GM21825 (cell line): ENCODE measurements around the gene ARNT2.

Experiments
- ATAC-seq: cut with Tn5 transposase; IDR thresholded peaks from one replicate; pipeline ENCODE4 v1.9.1; 2021; ENCODE audit warnings: mild to moderate bottlenecking, moderate library complexity; ENCODE audit not compliant: unreplicated experiment

ARNT2 gene

DNA sequence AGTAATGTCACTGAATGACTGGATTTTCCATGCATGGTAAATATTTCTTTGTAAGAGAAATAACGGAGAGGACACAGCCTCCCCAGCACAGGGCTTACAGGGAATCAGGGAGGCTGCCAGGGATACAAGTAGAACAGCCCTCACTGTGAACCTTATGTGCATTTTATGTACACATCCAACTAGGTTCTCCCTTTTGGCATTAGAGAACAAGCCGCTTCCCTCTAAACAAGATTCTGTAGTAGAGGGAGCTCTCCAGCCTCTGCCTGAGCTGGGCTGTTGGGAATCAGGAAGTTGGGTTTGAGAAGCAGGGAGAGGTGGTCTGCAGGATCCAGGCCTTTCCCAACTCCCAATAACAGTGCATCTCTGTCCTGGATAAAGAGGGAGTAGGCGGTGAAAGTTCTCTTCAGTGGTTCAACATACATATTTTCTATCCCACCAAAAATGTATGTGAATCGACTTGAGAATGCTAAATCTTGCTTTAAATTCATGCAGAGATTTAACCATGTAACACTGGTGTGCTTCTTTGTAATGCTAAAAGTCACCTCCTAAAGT is 83.7 kb downstream of the ARNT2 start:
- ATAC-seq: no peak

DNA sequence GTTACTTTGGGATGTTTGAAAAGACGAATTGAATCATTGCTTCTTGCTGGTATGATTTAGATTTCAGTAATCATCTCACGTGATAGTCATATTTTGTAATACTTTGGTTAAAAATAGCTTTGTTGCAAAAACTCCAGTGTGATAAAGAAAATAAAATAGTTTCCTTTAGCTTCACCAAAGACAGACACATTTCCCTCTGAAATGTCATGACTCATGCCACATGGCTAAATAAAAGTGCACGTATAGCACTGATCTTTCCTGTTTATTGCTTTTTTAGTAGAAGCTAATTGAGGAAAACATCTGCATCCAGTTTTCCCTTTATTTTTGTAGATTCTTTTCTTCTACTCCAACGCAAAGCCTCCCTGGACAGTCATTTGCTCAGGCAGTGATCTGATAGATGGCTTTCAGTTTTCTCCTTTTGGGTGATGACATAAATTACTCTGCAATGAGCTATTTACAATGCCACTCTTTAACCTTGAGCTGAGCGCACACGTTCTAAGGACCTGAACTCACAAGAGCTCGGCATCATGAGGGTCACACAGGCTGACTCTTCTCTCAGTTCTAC is 84.9 kb downstream of the ARNT2 start:
- no peak for ATAC-seq

DNA sequence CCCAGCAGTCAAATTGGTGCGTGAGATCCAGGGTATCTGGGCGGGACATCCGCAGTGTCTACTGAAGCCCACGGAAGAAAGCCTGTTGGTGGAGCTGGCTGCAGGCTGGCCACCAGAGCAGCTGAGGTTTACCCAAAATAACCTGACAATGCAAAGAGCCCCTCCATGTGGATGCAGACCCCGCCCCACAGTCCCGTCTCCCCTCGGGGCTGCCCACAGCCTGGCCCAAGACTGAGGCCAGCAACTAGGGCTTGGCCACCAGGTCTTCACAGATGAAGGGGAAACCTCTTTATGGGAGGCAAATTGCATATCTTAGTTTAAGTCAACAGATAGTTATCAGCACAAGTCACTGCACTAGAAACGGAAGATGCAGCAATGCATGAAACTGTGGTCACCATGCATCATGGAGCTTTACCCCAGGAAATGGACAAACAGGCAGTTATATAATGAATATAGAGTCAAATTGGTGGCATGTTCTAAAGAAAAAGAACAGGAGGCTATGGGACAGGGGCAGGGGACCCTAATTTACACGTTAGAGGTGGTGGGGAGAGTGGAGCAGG is 86.3 kb downstream of the ARNT2 start:
- ATAC-seq: no peak

DNA sequence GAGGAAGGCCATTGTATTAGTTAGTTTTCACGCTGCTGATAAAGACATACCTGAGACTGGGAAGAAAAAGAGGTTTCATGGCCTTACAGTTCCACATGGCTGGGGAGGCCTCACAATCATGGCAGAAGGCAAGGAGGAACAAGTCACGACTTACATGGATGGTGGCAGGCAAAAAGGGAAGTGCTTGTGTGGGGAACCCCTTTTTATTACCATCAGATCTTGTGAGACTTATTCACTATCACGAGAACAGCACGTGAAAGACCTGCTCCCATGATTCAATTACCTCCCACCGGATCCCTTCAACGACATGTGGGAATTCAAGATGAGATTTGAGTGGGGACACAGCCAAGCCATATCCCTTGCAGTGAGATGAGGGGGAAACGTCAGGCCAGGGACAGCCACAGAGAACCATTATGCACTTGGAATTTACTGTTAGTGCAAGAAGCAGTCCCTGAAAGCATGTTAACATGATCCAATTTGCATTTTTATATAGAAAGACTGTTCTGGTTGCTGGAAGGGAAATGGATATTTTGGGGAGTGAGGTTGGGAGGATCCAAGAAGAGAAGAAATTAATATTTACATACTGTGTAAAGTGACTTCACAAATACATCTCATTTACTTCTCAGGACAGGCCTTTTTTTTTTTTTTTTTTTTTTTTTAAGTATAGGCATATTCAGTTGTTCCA is 87.1 kb downstream of the ARNT2 start:
- ATAC-seq: no peak

DNA sequence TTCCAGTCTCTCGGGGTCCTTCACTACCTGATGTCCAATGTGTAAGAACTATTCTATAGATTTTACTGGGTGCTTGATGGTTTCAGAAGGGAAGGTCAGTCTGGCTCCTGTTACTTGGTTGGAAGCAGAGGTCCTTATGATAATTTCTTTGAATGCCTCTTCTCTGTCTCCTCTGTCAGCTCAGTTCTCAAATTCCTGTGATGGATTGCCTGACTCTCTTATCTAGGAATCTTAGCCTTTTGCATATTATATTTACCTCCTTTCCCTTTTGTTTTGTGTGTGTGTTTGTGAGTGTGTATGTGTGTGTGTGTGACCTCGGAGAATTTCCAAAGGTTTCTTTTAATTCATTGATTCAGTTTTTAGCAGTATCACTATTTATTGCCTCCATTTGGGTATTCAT is 88.2 kb downstream of the ARNT2 start:
- no peak for ATAC-seq

DNA sequence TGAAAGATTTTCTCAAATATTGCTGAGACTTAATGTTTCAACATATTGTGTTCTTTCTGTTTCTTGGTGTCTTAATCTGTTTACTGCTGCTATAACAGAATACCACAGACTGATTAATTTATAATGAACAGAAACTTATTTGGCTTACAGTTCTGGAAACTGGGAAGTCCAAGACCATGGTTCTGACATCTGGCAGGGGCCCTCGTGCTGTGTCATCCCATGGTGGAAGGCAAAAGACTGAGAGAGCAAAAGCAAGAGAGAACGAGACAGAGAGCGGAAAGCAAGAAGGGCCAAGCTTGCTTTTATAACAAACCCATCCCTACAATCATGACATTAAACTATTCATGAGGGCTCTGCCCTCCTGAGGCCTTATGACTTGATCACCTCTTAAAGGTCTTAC is 88.7 kb downstream of the ARNT2 start:
- ATAC-seq: no peak

DNA sequence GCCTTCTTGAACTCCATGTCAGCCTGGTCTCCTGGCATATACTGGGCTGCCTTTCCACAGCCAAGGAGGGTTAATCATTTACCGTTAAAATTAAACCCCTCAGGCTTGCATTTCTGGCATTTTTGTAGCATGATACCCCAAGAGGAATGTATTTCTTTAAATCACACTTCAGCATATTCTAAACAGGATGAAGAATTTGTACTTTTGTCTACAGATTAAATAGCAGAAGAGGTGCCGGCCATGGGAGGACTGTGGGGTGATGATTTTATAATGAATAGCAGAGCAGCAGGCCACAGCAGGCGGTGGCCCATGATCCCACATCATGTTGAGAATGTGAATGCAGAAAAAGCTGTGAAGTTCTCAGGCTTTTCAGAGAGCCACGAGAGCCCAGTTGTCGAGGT is 90.2 kb downstream of the ARNT2 start:
- ATAC-seq: no peak

DNA sequence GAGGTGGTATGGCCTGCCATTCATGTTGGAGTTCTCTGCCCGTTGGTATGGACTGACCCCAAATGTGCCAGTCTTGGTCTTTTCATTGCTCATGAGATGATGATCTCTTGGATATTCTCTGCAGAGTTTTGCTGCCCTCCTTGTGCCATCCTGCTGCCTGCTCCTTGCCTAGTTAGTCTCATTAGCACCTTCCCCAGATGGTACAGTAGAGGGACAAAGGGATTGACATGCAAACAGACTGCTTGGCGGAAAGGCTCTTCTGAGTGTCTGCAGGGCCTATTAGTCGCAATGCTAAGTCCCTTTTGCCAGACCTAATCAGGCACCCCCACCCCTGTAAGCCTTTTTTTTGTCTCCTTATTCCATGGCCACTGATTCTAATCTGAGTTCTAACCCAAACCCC is 90.6 kb downstream of the ARNT2 start:
- ATAC-seq: no peak

DNA sequence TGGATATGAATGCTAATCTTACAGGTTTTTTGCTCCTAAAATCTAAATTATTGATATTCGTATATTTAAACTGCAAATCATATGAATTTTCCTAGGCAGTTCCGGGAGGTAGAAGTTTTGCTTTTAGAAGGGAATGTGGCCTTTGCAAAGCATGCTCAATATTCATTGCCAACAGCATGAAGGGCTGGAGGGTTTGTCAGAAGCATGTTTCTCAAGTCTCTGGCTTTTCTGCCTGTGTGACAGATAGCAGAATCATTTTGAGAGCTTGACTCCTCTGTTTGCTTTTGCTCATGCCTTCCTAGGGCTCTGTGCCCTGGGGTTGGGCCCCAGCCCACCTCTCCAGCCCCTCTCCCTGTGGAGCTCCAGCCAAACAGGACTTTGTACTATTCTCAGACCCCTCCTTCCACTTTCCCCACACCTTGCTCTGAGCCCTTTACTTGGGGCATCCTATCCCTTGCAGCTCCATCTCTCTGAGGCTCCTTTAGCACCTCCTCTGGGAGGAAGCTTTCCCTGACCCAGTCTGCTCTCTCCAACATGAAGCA is 91.3 kb downstream of the ARNT2 start:
- no peak for ATAC-seq

DNA sequence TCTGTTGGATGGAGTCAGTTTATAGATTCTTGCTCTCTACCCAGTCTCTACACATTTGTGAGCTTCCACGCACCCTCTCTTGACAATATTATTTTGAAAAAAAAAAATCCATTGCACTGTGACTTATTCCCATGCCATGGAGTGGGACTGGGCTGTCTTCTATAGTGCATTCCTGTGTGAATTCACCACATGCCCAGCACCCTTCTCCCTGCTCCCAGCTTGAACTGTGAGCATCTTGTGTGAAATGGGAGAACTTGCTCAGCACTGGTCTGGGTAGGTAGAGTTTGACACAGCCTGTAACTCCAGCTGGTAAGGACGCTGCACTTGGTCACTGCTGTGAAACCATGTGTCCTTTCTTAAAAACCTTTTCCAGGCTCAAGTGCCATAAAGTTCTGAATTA is 91.9 kb downstream of the ARNT2 start:
- ATAC-seq: no peak

DNA sequence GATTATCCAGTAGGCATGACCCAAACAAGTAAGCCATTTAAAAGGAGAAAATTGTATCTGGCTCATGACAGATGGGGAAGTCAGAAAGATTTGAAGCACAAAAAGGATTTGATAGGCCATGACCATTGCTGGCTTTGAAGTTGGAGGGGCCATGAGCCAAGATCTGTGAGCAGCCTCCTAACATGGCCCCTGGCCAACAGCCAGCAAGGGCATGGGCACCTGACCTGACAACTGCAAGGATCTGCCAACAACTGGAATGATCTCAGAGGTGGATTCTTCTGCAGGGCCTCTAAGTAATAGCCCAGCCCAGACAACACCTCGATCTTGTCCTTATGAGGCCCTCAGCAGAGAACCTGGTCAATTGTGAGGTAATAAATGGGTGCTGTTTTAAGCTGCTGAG is 93.0 kb downstream of the ARNT2 start:
- no peak for ATAC-seq

DNA sequence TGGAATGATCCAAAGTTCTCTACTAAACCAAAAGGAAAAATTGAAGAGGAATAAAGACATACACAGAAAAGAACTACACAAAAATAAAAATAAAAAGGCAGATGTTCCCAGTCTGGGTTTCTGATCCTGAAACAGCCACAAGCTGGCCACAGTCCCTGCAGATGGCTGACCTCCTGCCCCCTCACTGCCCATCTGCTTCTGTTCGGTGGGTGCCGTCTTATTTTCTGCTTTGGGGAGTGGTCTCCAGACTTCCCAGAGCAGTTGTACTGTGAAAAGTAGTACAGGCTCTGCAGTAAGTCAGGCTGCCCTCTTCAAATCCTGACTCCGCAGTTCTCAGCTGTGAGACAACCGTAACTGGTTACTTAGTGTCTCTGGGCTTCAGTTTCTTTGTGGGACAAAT is 94.5 kb downstream of the ARNT2 start:
- no peak for ATAC-seq

DNA sequence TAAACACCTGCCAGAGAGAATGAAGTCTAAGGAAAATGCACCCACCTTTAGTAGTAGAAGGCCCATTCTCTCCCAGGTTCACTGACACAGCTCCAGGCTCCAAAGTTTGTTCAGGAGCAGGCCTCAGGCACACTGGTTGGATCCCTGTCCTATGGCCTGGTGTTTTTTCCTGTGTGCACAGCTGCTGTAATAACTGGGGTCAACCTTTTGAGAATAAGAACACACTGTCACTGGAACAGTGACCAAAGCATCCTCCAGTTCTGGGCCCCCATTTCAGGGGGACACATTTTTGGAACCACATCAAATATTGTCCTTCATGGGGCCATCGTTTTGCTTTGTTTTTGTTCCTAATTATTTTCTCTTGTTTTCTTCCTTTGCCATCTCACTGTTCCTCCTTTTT is 95.8 kb downstream of the ARNT2 start:
- ATAC-seq: no peak

DNA sequence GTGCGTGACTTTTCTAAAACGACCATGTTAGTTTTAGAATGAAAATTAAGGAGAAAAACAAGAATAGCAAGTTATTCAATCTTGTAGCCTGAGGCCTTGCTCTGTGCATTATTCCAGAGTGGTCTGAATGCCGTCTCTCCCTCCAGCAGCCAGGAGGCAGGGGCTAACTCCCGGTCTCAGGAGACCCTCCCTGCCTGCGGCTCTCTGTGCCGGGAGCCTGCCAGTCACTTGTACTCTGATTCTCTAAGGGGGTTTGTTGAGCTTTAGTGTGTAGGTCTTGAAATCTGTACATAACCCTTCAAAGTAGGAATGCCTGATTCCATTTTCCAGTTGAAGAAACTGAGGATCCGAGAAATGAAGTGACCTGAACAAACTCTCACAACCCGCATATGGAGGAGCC is 97.3 kb downstream of the ARNT2 start:
- ATAC-seq: no peak

DNA sequence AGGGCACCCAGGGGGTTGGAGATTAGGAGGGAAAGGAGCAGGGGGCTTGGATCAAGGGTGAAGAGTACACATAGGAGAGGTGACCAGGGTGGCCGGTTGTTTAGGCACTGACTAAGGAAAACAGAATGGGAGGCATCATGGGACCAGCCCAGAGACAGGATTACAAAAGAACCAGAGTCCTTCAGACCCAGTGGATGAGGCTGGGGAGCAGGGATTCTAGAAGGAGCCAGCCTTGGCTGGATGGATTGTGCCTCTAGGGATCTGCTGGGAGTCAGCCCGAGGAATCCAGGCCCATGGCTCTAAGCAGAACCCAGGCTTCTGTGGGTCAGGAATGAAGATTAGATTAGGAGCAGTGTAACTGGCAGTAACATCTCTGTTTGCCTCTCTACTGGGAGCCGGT is 98.6 kb downstream of the ARNT2 start:
- ATAC-seq: no peak

DNA sequence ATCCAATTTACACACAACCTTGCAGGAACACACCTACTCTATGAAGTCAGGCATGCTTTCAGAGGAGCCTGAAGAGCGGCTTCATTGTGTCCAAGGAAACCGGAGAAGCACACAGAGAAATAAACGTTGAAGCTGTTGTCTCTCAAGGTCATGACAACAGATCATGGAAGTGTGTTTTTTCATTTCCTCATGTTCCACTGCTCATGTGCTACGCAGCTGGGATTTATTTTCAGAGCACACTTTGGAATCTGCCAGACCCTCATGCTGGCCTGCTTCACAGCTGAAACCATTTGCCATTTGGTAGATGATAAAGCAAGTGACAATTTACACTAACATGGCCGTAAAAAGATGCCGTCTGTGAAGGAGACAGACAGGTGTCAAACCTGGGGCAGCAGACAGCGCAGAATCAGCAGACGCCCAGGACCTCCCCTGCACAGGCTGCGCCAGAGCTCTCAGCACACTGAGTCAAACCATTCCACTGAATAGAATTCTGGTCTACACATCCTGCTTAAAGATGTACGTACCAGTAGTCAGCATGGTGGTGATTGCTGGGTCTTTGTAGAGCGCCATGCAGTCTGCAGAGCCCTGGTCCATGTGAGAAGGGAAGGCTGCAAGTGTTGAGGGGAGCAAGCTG is 99.3 kb downstream of the ARNT2 start:
- ATAC-seq: no peak

DNA sequence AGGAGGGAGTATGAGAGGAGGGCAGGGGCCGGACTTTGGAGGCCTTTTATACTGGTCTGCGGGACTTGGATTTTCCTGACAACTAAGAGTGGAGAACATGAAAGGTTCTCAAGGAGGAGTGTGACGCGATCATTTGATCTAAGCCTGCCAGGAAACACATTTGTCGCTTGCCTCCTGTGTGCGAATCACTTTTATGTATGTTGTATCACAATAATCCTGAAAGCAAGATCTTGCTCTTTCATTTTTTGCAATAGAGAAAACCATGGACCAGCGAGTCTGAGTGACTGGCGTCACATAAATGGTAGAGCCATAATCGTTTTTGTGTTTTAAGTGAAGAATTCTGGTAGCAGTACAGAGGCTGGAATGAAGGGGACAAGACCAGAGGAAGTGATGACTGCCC is 100.7 kb downstream of the ARNT2 start:
- ATAC-seq: no peak

DNA sequence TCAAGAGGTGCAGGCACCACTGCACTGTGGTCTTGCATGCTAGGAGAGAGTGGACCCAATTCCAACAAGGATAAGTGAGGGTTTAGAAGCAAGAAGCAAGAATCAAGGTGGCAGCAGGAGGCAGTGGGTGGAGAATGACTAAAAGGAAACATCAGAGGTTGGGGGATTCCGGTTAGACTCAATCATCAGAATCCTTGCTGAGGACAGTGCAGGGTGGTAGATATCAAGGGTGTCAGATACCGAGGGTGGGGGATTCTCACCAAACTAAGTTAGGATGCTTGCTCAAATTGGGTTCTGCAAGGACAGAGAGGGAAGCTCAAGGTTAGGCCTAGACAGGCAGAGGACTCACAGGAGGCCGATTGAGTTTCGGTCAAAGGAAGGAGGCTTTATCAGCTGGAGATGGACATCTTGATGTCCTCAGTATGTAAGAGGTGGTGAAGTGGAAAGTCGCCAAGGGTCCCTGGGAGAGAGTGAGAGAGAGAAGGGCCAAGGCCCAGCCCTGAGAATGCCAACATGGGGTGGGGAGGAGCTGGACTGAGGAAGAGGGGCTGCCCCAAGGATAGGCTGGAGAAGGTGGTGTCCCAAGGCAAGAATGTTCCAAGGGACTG is 102.2 kb downstream of the ARNT2 start:
- no peak for ATAC-seq

DNA sequence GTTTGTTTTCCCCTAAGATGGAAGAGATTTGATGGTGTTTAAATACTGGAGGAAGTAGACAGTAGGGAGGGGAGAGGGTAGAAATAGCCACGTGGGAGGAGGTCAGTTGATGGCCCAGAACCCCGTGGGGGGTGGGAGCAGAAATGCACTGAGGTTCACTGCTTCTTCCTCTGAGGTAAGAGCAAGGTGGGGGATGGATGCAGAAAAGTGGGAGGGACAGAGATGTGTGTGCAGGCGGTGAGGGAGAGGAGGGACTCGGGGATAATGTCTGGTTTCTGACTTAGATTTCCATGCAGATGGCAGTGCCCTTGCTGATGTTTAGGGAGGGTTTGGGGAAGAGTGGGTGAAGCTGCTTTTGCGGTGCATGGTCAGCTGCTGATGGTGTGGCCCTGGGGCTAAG is 102.9 kb downstream of the ARNT2 start:
- ATAC-seq: no peak

DNA sequence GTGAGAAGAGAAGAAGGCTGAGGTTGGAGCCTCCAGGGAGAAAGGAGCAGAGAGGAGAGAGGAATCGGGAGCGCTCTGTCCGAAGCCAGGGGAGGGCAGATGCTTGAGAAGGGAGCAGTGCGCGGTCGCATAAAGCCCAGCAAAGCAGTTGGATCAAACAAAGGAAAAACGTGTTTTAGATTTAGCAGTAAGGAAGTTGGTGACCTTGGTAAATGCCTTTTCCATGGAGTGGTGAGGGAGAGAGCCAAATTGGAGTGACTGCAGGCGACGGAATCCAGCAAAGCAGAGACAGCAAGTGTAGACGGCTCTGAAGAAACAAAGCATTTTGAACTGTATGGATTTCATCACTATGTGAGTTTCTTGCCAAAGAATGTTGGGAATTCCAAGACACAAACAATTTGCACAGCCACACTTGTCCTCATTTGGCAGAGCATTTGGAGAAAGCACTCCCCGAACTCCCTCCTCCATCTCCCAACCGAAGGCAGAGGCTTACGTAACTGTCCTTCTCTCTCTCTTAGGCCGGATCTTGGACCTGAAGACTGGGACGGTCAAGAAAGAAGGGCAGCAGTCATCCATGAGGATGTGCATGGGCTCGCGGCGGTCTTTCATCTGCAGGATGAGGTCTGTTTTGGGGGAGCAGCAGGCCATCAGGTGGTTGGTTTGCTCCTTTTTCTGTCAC is 103.6 kb downstream of the ARNT2 start:
- no peak for ATAC-seq

DNA sequence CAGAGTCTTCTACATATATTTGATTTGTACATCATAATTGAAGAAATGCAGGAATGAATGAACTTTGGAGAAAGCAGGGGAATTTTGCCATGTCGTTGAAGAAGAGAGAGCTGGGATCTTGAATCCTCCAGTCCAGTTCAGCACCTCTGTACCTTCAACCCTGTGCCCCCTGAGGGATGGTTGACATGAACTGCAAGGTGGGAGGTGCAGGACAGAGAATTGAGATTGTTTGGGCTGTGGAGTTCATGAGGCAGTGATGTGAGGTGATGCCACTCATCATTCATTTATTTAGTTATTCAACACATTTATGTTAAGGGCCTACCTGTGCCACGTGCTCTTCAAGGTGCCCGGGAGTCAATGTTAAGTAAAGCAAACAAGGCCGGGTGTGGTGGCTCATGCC is 104.6 kb downstream of the ARNT2 start:
- ATAC-seq: no peak
